B cell (primary cell): ENCODE data around the gene CFAP251.

Source experiments
- CTCF ChIP-seq: fragments of 200-600 bp; IDR thresholded peaks from one replicate; pipeline ENCODE4 v1.8.0; 2022; ENCODE audit warnings: antibody characterized with exemption, mild to moderate bottlenecking
- EZH2 ChIP-seq: IDR thresholded peaks from 2 replicates; pipeline ENCODE4 v1.6.1; 2012; ENCODE audit warnings: borderline replicate concordance, low read depth, mild to moderate bottlenecking, moderate library complexity, low read length; ENCODE audit not compliant: insufficient read depth, poor library complexity, severe bottlenecking

- TF ChIP-seq CTCF: no peak
- no peak for TF ChIP-seq EZH2
Measured at GRCh38 chr12:121915841-121916321, 2.5 kb upstream of the CFAP251 start.
